ENCODE results near the gene MED8.

Gene MED8, protein sequence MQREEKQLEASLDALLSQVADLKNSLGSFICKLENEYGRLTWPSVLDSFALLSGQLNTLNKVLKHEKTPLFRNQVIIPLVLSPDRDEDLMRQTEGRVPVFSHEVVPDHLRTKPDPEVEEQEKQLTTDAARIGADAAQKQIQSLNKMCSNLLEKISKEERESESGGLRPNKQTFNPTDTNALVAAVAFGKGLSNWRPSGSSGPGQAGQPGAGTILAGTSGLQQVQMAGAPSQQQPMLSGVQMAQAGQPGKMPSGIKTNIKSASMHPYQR

GRCh38 chr1:43389326-43390313 lies at the start of gene MED8, which contains the start of gene SZT2:
MED8 (minus strand) TSS chr1:43389800; CDS start chr1:43389764, 36 bp downstream.
SZT2 (plus strand) TSS chr1:43389899; CDS start chr1:43389969, 70 bp downstream.
- peak; percentile 98 for DNase-seq

DNA sequence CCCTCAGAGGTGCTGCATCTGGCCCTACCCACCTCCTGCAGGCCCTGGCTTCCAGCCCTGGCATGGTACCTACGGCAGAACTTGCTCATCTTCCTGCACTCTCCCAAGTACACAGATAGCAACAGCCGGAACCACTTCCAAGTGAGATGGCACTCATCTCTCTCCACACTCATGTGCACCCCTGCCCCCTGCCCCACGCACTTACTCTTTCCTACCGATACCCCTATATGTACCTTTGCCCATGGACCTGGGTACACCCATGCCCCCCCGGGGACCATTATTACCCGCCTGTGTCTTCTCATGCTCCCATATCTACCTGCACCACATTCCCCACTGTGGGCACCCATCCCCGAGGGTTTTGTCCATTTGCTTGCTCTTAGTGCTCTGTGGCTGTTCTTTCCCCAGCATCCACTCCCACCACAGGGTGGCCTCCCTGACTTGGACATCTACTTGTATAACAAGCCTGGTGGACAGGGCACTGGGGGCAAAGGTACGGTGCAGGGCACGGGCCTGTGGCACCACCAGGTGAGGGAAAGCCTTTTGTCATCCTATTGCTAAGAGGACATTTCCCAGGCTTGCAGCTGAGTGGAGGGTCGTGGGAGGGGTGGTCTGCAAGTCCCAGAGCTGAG lies 49.5 kb upstream of the MED8 start:
- DNase-seq, result no peak

DNA sequence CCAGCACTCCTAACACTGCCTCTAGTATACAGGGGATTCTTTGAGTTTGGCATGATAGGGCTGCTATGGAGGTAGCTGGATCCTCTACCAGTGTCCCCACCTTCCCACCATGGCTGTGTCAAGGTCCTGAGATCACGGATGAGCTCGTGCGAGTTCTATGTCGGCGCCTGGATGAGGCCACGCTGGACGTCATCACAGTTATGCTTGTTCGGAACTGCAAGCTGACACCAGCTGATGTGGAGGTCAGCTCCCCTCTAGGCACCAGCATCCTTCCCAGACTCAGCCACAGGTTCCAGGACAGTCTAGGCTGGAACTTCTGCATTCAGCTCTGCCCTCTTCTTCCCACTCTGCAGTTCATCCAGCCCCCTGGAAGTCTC lies 49.0 kb upstream of the MED8 start:
- DNase-seq, result no peak

- no peak for DNase-seq
Measured at GRCh38 chr1:43438006-43438405, 48.4 kb upstream of the MED8 start.

DNA sequence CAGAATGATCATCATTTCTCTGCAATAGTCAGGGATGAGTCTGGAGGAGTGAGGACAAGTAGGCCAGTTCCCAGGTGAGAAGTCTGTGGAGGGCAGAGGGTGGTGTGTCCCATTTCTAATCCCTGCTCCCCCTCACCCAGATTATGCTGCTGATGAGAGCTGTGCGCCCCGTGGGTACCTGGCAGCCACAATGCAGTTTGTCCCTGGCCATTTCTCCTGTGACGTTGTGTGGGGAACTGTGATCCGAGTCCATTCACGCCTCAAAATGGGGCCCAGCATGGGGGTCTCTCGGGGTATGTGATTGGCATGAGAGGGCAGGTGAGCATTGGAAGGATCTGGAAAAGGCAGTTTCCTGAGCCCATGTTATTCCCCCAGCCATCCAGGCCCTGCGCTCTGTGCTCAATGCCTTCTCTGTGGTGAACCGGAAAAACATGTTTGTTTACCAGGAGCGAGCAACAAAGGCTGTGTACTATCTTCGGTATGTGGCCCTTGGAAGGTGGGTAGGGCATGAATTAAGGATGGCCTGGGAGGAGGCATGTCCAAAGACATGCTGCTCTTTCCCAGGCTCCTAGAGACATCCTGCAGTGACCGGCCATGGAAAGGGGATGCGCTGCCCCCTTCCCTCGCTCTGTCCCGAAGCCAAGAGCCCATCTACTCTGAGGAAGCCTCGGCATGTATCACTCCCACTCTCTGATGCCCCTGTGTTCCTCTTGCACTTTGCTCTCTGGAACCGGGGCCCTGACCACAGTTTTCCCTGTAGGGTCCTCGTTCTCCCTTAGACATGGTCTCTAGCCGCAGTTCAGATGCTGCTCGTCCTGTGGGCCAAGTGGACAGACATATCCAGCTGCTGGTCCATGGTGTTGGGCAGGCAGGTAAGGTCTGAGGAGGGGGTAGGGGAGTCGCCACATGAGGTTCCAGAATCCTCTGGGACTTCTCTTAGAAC lies 47.7 kb upstream of the MED8 start:
- DNase-seq, result no peak

DNA sequence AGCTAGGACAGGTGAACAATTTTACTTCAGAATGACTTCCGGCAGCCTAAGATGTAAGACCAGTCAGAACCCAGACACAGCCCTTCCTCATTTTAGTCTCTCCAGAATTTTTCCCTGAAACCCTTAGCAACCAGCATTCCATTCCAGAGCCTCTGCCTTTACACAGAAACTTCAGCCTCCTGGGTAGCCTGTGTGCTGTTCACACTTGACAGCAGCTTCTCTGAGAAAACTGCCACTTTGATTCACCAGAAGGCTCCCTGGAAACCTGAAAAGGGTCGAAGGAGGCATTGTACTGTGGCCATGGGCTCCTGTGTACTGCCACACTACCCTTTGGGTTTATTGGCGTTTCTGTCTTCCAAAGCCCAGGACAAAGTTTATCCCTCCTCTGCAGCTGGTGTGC lies 46.8 kb upstream of the MED8 start:
- no peak for DNase-seq

GRCh38 chr1:43435146-43436145 lies 45.8 kb upstream of the MED8 start:
- no peak for DNase-seq

- DNase-seq, result no peak
Measured at GRCh38 chr1:43434256-43434655, 44.7 kb upstream of the MED8 start.

DNA sequence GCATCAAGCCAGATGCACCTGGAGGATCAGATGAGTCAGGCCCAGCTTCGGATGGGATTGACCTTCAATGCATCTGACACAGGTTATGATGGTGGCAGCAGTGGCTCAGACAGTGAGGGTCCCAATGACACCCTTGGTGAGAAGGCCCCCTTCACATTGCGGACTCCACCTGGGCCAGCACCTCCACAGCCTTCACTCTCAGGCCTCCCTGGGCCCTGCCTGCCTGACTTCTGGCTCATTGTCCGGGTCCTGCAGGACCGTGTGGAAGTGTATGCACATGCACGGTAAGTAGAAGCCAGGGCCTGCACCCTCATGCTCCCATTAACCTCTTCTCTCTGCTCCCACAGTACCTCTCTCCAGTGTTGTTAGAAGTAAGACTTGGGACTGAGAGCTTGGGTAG lies 43.3 kb upstream of the MED8 start:
- DNase-seq, result no peak

DNA sequence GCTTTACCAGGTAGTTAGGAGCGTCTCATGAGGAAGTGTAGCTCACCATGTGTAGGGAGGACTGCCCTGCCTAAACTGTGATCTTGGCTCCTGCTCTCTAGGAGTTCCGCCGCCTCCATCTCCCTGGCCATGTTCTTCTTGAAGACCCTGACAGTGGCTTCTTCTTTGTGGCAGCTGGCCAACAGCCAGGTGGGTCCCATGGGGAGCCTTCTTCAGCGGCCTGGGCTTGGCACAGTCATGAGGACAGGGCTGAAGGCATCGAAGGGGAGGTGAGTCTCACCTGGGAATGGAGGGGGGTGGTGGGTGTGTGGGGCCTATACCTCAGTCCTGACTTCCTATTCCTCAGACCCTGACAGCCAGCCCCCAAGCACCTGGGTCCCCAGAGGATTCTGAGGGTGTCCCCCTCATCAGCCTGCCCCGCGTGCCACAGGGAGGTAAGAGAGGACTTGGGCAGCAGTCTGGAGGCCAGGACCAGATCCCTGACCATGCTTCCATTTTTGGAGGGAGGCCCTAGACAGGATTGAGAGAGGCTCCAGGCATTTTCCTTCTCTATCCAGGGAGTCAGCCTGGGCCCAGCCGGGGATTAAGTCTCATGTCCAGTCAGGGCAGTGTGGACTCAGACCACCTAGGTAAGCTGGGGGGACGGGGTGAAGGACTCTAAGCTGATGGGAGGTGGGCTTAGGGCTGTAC lies 42.7 kb upstream of the MED8 start:
- no peak for DNase-seq

DNA sequence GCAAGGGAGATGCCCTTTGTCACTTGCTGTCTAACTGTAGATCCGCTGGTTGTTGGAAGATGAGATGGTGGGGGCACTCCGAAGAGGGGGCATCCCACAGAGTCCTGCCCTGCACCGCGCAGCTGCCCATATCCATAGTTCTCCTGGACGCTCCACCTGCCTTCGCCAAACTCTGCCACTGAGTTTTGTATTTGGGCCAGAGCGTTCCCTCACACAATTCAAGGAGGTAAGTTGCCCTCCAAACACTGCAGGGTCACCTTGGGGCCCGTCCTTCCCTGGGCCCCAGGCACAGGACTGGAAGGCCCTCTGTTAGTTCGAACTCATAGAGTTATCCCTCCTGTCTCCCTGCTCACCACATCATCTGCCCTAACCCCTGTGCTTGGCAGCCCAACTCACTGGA lies 42.1 kb upstream of the MED8 start:
- no peak for DNase-seq

DNA sequence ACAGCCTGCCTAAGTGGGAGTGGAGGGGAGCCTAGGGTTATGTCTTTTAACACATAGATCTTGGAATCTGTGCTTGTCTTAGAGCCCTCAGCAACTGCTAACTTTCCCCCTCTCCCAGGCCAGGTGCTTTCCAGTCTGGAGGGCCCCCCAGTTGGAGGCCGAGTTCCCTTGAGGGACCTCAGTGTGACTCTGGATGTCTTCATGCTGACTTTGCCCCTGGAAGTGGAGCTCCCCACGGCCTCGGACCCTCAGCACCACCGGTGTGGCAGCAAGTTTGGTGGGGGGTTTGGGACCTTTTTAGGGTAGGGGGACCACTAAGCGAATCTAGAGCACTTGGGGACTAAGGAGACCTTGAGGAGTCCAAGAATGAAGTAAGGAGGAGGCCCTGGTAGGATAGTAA lies 41.2 kb upstream of the MED8 start:
- DNase-seq, result no peak

- no peak for DNase-seq
Measured at GRCh38 chr1:43427941-43428340, 38.3 kb upstream of the MED8 start.

DNA sequence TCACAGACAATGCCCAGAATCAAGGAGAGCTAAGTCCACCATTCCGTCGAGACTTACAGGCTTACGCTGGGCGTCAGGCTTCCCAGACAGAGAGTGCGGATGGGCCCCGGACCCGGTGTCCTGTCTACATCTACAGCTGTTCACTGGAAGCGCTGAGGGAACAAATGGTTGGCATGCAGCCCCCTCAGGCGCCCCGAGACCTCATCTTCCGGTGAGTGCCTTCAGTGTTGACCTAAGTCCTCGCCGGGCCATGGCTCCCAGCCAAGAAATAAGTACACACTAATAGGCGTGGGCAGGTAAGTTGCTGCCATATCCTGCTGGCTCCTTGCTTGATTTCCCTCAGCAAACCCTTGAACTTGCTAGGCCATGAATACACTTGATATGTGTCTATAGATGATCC lies 37.9 kb upstream of the MED8 start:
- DNase-seq, result peak; percentile 55

- no peak for DNase-seq
Measured at GRCh38 chr1:43426221-43426620, 36.6 kb upstream of the MED8 start.

- DNase-seq, result no peak
Measured at GRCh38 chr1:43425045-43425444, 35.4 kb upstream of the MED8 start.

- no peak for DNase-seq
Measured at GRCh38 chr1:43423672-43424550, 34.3 kb upstream of the MED8 start.

- DNase-seq, result no peak
Measured at GRCh38 chr1:43422995-43423671, 33.5 kb upstream of the MED8 start.

All from NCI-H2029 (cell line).